CD4-positive, alpha-beta T cell treated with Interleukin-4 for 1 hour (primary cell): ENCODE measurements around the gene FHIT.

Source experiments
- DNase-seq, 2 donors: peaks; one replicate each; pipeline ENCODE4 v3.0.0-alpha.2; 2020 to 2022

Gene FHIT

DNA sequence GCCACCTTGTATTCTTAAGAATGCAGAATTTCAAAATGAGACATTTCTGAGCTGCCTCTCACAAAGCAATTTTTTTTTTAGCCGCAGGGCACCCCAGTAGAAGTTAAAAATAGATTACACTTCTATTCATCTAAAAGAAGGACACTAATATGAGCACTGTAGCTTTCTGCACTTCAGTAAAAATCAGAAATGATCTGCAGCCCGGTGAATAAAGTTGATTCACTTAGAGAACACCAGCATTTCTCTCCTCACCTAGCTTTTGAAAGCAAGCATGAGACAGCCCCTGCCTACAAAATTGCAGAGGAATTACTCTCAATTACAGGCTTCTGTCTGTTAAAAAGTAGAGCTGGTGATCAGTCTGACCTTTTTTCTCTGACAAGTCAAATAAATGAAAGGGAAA is 1062.4 kb downstream of the FHIT start:
- no peak for DNase-seq

DNA sequence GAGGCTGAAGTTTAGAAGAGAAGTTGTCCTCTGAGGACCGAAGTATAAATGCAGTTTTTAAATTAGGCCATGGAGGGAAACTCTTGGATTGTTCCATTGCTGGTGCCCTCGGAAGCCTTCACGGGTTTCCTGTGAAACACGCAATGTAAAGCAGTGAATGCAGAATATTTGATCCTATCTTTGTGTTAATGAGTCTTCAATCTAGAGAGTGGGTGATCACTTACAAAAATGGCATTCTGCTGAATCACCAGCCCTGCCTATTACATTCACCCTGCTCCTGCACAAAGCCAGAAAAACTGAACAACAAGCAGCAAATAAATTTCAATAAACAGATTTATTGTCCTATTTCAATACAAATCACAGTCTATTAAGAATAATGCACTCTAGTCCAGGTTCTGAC is 1063.9 kb downstream of the FHIT start:
- no peak for DNase-seq

DNA sequence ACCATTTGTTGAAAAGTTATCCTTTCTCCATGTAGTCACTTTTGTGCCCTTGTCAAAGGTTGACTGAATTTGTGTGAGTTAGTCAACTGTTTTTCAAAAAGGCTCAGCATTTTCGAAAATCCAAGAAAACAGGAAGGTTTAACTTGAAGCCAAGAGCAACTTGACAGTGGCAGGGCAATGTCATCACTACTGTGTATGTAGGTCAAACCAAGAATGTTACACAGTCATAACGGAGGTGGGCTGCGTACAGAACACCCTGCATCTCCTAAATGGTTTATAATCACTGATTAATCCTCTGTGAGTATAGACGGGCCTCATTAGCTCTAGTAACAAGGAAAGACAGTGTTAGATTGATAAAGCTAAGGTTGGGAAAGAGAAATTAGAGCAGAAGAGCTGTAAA is 1064.9 kb downstream of the FHIT start:
- DNase-seq = no peak

DNA sequence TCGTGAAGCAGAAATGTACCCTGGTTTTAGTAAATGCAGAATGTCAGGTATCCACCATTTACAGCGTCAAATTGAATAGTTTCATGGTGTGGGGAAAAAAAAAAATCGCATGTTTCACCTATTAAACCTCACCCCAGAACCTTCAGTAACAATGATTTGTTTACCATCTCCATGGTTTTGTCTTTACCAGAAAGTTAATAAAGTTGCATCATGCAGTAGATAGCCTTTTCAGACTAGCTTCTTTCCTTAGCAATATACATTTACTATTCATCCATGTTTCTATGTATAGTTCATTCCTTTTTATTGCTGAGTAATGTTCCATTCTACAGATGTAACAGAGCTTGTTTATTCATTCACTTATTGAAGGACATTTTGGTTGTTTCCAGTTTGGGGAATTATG is 1066.1 kb downstream of the FHIT start:
- no peak for DNase-seq

DNA sequence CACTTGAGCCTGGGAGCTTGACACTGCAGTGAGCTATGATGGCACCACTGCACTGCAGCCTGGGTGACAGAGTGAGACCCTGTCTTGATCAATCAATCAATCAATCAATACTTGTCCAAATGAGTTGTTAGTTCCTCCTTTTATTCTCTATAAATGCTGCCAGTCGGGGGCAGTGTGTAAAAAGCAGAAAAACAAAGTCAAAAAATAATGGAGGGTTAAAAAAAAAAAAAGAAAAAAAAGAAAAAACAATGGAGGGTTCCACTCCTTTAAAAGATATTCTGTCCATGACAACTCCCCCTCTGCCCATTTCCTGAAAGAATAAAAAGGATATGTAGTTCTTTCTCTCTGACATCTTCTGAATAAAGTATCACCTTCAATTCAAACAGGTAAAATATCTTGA is 1068.6 kb downstream of the FHIT start:
- no peak for DNase-seq

DNA sequence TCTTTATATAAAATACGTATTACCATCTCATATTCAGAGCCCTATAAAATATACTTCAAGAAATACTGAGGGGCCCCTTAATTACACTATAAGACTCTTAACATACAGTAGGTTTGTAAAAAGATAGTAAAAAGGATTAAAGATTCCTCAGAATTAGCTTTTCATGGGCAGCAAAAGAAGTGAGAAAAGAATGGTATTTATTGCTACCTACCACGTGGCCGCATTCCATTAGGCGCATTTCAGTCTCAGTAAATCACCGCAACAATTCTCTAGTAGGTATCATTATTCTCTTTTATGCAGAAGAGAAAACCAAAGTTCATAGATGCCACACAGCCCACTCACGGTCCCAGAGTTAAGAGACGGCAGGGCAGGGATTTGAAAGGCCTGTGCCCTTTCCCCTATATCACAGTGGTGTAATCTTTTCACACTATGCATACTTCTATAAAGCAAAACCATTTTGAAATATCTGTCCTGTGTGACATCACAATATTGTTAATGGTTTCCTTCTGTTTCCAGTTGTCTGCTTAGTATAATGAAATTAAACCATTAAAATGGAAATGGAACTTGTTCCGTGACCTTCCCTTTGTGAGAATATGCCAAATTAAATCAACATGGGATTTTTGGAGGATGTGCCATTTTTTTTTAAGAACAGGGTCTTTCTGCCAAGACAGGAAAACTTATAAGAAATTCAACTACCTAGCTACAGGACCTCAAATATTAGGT is 1072.2 kb downstream of the FHIT start:
- DNase-seq = no peak

GRCh38 chr3:60177726-60178125 is 1073.5 kb downstream of the FHIT start:
- no peak for DNase-seq

DNA sequence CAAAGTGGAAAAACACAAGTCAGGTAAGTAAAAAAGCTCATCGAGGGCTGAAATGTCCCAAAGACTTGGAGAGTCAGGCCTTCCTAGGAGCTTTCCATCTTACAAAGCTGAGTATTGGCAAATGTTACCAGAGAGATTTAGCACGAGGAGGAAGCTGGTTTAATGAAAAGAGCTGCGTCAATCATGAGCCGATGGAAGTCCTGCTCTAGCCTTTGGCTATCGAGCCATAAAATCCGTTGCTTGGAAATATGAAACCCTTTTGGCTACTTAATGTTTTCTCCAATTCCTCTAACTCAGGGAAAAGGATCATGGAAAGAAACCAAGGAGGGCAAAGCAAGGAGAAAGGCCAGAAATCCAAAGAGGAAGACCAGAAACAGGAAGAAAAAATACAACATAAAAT is 1074.6 kb downstream of the FHIT start:
- no peak for DNase-seq

- DNase-seq = no peak
Observed at GRCh38 chr3:60175680-60176079, 1075.6 kb downstream of the FHIT start.

DNA sequence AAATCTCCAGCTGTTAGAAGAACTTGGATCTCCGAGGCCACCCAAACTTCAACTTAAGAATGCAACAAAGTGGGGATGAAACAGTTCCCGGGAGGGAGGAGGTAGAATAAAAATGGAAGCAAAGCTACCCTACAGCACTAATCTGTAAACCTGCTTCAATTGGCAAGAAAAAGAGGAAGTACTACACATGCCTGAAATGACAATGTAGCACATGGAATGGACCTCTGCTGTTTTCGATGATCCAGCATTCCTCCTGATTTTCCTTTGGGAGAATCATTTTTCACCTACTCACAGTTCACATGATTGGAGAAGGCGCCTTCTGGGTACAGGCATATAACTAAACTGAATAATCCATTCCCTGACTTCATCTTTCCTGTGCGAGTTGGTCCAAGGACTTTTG is 1081.5 kb downstream of the FHIT start:
- DNase-seq = no peak

- DNase-seq = no peak
Observed at GRCh38 chr3:60167186-60167585, 1084.1 kb downstream of the FHIT start.

DNA sequence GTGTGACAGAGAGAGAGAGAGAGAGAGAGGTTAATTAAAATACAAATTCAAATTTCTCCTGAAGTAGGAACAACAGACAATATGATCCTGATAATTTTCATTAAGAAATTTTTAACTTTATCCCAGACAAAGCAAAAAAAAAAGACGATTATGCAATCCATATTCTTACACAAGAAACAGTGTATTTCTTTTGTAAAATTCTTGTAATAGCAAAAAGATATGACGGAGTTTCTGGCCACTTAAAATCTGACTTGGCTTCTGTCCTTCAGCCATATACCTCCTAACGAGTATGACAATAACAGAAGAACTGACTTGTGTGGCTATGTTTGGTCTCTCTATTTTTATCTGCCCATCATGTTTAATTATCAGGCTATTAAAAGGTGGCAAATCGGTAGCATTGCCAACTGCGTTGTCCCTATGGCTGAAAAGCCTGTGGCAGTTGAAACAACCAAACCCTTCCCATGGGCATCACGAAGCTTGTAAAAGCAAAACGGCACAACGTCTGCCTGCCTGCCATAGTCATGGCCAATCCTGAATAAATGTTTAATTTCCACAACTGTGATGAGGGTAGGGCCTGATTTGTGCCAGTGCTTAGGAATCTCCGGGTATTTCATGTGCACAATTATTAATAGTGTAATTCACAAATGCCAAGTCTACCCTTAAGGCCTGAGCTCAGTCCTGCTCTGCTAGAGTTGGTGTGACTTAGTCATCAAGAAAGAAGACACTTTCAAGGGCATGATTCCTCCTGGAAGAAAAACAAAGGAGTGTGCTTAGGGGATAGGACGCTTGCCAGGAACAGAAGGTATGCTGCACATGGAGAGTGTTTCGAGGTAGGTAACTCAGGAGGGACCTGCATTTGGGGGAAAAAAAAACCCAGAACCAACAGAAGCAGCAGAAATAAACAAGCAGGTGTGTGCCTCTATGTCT is 1090.2 kb downstream of the FHIT start:
- no peak for DNase-seq

DNA sequence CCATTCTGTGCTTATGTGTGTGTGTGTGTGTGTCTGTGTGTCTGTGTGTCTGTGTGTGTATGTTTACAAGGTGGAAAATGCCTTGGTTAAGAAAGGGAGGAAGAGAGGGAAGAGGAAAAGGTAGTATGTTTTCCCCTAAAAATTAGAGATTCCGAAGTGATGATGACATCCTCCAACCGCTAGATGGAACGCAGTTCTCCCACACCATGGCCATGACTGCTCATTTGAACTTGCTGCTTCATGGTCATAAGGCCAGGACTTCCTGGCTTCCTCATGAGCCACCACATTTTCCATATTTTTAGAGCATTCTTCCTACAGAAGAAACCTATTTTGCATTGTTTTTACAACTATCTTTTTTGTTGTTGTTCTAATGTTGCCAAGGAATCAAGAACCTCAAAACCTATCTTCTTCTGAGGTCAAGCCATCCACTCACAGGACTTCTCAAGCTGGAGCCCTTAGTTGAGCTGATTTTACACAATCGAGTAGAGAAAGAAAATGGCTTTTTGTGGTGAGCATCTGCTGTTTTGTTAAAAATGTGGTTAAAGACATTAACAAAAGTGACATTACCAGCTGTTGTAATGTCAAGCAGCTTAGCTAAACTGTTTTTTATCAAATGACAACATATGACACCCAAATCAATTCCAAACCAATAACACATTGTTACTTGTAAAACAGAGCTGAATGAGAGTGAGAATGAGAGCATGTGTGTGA is 1091.0 kb downstream of the FHIT start:
- DNase-seq = no peak

- DNase-seq = no peak
Observed at GRCh38 chr3:60158035-60158434, 1093.2 kb downstream of the FHIT start.

GRCh38 chr3:60154011-60154410 is 1097.2 kb downstream of the FHIT start:
- no peak for DNase-seq

GRCh38 chr3:60153221-60153999 is 1097.8 kb downstream of the FHIT start:
- DNase-seq = no peak

GRCh38 chr3:60149501-60149900 is 1101.8 kb downstream of the FHIT start:
- DNase-seq = no peak

DNA sequence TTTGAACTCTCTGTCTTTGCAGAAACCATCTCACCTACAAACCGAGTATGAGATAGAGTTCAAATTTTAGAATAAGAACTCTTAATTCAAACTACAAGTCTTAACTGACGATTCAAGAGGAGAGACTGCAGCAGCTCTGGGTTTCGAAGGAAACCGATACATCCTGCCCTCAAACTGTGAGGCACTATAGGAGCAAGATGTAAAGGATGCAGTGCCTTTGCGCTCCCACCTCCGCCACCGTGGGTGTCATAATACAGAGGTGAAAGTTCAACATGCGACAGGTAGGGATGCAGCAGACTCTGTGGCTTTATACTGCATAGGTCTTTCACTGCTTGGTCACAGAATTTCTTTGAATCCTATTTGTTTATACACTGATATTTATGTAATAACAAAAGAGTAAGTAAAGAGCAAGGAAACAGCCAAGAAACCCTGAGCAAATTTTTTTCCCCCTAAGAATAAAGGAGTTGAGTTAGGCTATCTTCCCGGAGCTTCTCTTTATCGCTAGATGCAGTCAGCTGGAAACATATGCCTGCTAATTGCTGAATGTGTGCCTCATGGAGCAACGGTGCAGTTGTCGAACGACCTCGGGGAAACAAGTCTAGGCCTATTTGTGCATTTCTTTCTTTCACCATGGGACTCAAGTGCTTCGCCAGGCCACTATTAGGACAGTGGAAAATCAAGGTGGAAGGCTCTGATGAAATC is 1103.9 kb downstream of the FHIT start:
- DNase-seq = no peak

- no peak for DNase-seq
Observed at GRCh38 chr3:60146121-60146520, 1105.1 kb downstream of the FHIT start.

DNA sequence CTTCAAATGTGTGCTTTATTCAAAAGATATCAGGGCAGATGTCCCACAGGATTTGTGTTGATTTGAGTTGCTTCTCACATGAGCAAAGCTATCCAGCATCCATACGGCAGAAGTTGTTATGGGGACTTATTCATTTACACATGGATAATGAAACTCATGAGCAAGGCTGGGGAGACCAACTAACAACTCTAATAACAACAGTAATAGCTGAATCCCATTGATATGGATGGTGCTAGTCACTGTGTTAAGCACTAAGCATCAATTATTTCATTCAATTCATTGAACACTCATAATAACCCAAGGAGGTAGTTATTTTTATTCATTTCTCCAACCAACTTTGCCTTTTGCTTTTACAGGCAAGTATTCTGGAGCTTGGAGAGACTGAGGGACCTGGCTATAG is 1107.2 kb downstream of the FHIT start:
- no peak for DNase-seq

GRCh38 chr3:60142009-60142408 is 1109.2 kb downstream of the FHIT start:
- DNase-seq = no peak

GRCh38 chr3:60140160-60140559 is 1111.1 kb downstream of the FHIT start:
- DNase-seq = no peak
